HepG2 (cell line): ENCODE data around the gene TOM1L2. TPM values are rescaled to one million over a fixed set of nuclear protein-coding genes. Genes with fewer than 3 reads are reported as not detected.
A peak's percentile ranks its signal among the peaks of the same experiment; 100 is the strongest.

Experiments
- ATRX ChIP-seq: sonication (generic); formaldehyde crosslinking; IDR thresholded peaks from 2 replicates; pipeline ENCODE4 v1.4.0; 2020; ENCODE audit warnings: missing genetic modification reagents, borderline replicate concordance
- CHD4 ChIP-seq: fragments of 200-600 bp; sonication (generic); IDR thresholded peaks from 2 replicates; pipeline ENCODE4 v1.7.0; 2017; ENCODE audit warnings: mild to moderate bottlenecking, low read length, borderline replicate concordance
- DNMT1 ChIP-seq: sonication (generic); formaldehyde crosslinking; IDR thresholded peaks from 2 replicates; pipeline ENCODE4 v1.5.1; 2020; ENCODE audit warnings: mild to moderate bottlenecking, missing genetic modification reagents
- FOXC1 ChIP-seq: sonication (generic); formaldehyde crosslinking; IDR thresholded peaks from 2 replicates; pipeline ENCODE4 v1.8.0; 2022; ENCODE audit warnings: mild to moderate bottlenecking, missing genetic modification reagents, borderline replicate concordance
- HDAC6 ChIP-seq: fragments of 200-600 bp; sonication (generic); IDR thresholded peaks from 2 replicates; pipeline ENCODE4 v1.7.0; 2017; ENCODE audit warnings: mild to moderate bottlenecking, antibody characterized with exemption, low read length, low read depth
- KLF12 ChIP-seq: sonication (generic); formaldehyde crosslinking; IDR thresholded peaks from 2 replicates; pipeline ENCODE4 v1.4.0; 2020; ENCODE audit warnings: missing genetic modification reagents, borderline replicate concordance
- MYC ChIP-seq: sonication (generic); formaldehyde crosslinking; IDR thresholded peaks from 2 replicates; pipeline ENCODE4 v1.9.0; 2021; ENCODE audit warnings: missing genetic modification reagents, borderline replicate concordance
- PITX1 ChIP-seq: sonication (generic); formaldehyde crosslinking; IDR thresholded peaks from 2 replicates; pipeline ENCODE4 v1.5.1; 2020; ENCODE audit warnings: mild to moderate bottlenecking, missing genetic modification reagents
- REST ChIP-seq, 2 experiments: IDR thresholded peaks; 2 replicates each; pipeline ENCODE4 v1.6.1; 2011 to 2012; ENCODE audit warnings: low read length in 2 of 2, borderline replicate concordance in 1 of 2, low read depth in 1 of 2, mild to moderate bottlenecking in 1 of 2, moderate library complexity in 1 of 2
- SCMH1 ChIP-seq: sonication (generic); formaldehyde crosslinking; IDR thresholded peaks from 2 replicates; pipeline ENCODE4 v1.9.0; 2021; ENCODE audit warnings: missing genetic modification reagents, mild to moderate bottlenecking, borderline replicate concordance
- THYN1 ChIP-seq: sonication (generic); formaldehyde crosslinking; IDR thresholded peaks from 2 replicates; pipeline ENCODE4 v1.8.1; 2023; ENCODE audit warnings: low read depth, mild to moderate bottlenecking, moderate library complexity, missing genetic modification reagents, borderline replicate concordance
- ZNF101 ChIP-seq: sonication (generic); formaldehyde crosslinking; IDR thresholded peaks from 2 replicates; pipeline ENCODE4 v1.4.0; 2020; ENCODE audit warnings: mild to moderate bottlenecking, low read depth, missing genetic modification reagents, borderline replicate concordance
- ZNF225 ChIP-seq: sonication (generic); formaldehyde crosslinking; IDR thresholded peaks from 2 replicates; pipeline ENCODE4 v1.4.0; 2020; ENCODE audit warnings: mild to moderate bottlenecking, missing genetic modification reagents
- ZNF501 ChIP-seq: sonication (generic); formaldehyde crosslinking; IDR thresholded peaks from 2 replicates; pipeline ENCODE4 v1.5.1; 2020; ENCODE audit warnings: mild to moderate bottlenecking, moderate library complexity, missing genetic modification reagents
- ZNF530 ChIP-seq: sonication (generic); formaldehyde crosslinking; IDR thresholded peaks from 2 replicates; pipeline ENCODE4 v1.5.0; 2020; ENCODE audit warnings: low read depth, mild to moderate bottlenecking, missing genetic modification reagents
- ZNF557 ChIP-seq: sonication (generic); formaldehyde crosslinking; IDR thresholded peaks from 2 replicates; pipeline ENCODE4 v1.4.0; 2020; ENCODE audit warnings: missing genetic modification reagents
- ZNF691 ChIP-seq: sonication (generic); formaldehyde crosslinking; IDR thresholded peaks from 2 replicates; pipeline ENCODE4 v1.4.0; 2020; ENCODE audit warnings: missing genetic modification reagents, low read depth, mild to moderate bottlenecking, borderline replicate concordance
- polyA plus RNA-seq, 8 experiments: library from polyadenylated mRNA; depleted of rRNA in 3 of 8; stranded (reverse) in 7 of 8; unstranded in 1 of 8; fragments of >200 nt; fragmentation: Illumina TruSeq in 4 of 8; extraction: Trizol in 4 of 8; gene quantifications; 2 replicates each; pipeline versions ENCODE4 v1.2.1 to v1.2.3, GENCODE V29; 2011 to 2016; ENCODE audit warnings: low read depth in 4 of 8, missing spikeins in 1 of 8, mixed read lengths in 1 of 8; ENCODE audit not compliant: insufficient read depth in 1 of 8
- total RNA-seq, 5 experiments: library from RNA; depleted of rRNA; stranded (reverse); fragments of >200 nt; fragmentation: Illumina TruSeq; extraction: Trizol; gene quantifications; 2 replicates each; pipeline ENCODE4 v1.2.3, GENCODE V29; 2016; ENCODE audit warnings: low read depth in 1 of 5
- TF ChIP-seq, protein P1 (sequence below): sonication (generic); formaldehyde crosslinking; IDR thresholded peaks from 2 replicates; pipeline ENCODE4 v1.4.0; 2020; ENCODE audit warnings: mild to moderate bottlenecking, missing genetic modification reagents
- TF ChIP-seq, protein P2 (sequence below): sonication (generic); formaldehyde crosslinking; IDR thresholded peaks from 2 replicates; pipeline ENCODE4 v1.5.0; 2020; ENCODE audit warnings: missing genetic modification reagents
- TF ChIP-seq, protein P3 (sequence below): sonication (generic); formaldehyde crosslinking; conservative IDR thresholded peaks from 2 replicates; pipeline ENCODE4 v1.4.0; 2020; ENCODE audit warnings: missing genetic modification reagents

Gene TOM1L2
- total and polyA plus RNA-seq, 2 of the 13 experiments (the other 11 are each of a cell fraction or from before 2014, with no cell fraction given), result 4.7 to 7.4 TPM

DNA sequence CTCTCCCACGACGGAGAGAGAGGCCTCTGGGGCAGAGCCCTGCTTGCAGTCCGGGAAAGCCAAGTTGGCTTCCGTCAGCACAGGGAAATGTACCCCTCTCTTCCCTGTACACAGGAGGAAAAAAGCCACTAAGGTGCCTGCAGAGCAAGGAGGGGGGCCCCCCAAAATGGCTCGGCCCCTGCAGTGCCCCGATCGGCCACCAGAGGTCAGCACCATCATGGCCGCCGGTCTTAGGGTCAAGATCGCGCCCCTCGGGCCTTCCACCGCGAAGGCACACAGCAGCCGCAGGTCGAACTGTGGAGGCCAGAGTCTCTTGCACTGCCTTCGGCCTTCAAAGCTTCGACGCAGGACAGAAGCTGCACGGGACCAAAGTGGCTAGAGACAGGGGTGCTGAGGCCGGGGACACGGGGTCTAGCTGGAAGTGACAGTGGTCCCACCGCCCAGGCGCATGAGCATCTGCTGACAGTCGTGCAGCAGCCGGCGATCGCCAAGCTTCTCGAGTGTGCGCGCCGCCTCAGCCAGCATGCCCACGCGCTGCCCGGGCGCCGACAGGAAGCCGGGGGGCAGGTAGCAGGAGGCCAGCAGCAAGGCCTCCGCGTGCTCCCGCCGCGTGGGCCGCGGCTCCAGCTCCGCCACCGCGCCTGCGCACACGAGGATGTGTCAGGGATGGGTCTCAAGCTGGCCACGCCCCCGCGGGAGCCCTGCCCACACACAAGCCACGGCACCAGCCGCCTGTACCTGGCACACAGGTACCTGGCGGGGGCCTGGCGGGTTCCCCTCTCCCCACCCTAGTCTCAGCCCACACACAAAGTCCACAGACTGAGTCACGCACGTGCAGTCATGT lies 159.8 kb downstream of the TOM1L2 start (continued):
- TF ChIP-seq, protein P1, sequence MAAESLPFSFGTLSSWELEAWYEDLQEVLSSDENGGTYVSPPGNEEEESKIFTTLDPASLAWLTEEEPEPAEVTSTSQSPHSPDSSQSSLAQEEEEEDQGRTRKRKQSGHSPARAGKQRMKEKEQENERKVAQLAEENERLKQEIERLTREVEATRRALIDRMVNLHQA, result no peak
- TF ChIP-seq FOXC1 (CRISPR knock-in tag) (no peak), ZNF691 (CRISPR knock-in tag) (no peak; the same call in 1 of the 2 replicates), SCMH1 (no peak), PITX1 (CRISPR knock-in tag) (no peak), ZNF101 (CRISPR knock-in tag) (no peak), MYC (CRISPR knock-in tag) (peak; percentile 36; the same call in 1 of the 2 replicates), ZNF225 (CRISPR knock-in tag) (no peak), ZNF557 (CRISPR knock-in tag) (no peak; the same call in 1 of the 2 replicates), ZNF530 (CRISPR knock-in tag) (no peak), THYN1 (CRISPR knock-in tag) (no peak), ZNF501 (CRISPR knock-in tag) (peak; percentile 78; the same call in 1 of the 2 replicates), REST (IDR thresholded peaks at IDR 0.05; ENCODE audit: borderline replicate concordance in 1 of 2, low read depth in 1 of 2, low read length in 2 of 2) (no peak), KLF12 (no peak; the same call in 1 of the 2 replicates), DNMT1 (peak; percentile 82), CHD4 (no peak), HDAC6 (no peak), ATRX (CRISPR knock-in tag) (no peak)
- TF ChIP-seq, protein P2, sequence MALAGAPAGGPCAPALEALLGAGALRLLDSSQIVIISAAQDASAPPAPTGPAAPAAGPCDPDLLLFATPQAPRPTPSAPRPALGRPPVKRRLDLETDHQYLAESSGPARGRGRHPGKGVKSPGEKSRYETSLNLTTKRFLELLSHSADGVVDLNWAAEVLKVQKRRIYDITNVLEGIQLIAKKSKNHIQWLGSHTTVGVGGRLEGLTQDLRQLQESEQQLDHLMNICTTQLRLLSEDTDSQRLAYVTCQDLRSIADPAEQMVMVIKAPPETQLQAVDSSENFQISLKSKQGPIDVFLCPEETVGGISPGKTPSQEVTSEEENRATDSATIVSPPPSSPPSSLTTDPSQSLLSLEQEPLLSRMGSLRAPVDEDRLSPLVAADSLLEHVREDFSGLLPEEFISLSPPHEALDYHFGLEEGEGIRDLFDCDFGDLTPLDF (CRISPR knock-in tag), result no peak; the same call in 1 of the 2 replicates
- TF ChIP-seq, protein P3, sequence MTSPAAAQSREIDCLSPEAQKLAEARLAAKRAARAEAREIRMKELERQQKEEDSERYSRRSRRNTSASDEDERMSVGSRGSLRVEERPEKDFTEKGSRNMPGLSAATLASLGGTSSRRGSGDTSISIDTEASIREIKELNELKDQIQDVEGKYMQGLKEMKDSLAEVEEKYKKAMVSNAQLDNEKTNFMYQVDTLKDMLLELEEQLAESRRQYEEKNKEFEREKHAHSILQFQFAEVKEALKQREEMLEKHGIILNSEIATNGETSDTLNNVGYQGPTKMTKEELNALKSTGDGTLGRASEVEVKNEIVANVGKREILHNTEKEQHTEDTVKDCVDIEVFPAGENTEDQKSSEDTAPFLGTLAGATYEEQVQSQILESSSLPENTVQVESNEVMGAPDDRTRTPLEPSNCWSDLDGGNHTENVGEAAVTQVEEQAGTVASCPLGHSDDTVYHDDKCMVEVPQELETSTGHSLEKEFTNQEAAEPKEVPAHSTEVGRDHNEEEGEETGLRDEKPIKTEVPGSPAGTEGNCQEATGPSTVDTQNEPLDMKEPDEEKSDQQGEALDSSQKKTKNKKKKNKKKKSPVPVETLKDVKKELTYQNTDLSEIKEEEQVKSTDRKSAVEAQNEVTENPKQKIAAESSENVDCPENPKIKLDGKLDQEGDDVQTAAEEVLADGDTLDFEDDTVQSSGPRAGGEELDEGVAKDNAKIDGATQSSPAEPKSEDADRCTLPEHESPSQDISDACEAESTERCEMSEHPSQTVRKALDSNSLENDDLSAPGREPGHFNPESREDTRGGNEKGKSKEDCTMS (CRISPR knock-in tag), result no peak
